Large intestine (tissue), 3 donors: ENCODE results near the gene NAA25. TPM values are rescaled to one million over a fixed set of nuclear protein-coding genes. Genes with fewer than 3 reads are reported as not detected.
"Not testable (repeated sequence)": the region's sequence is repeated elsewhere in the genome, so short reads cannot be mapped to it uniquely, and the experiment has no call there.

Source experiments
- DNase-seq, 2 donors: peaks; one replicate each; pipeline versions ENCODE4 v3.0.0 to v3.0.0-alpha.2; 2013
- H3K27ac ChIP-seq: one replicate; pipeline ENCODE4 v1.5.1; 2013; ENCODE audit warnings: low read length
- H3K27me3 ChIP-seq: 2 replicates; pipeline ENCODE4 v1.6.1; 2013; ENCODE audit warnings: low read length; ENCODE audit not compliant: control insufficient read depth, insufficient read depth
- H3K36me3 ChIP-seq: 2 replicates; pipeline ENCODE4 v1.6.1; 2013; ENCODE audit warnings: low read length; ENCODE audit not compliant: control insufficient read depth, insufficient read depth
- H3K4me1 ChIP-seq: one replicate; pipeline ENCODE4 v1.6.1; 2013; ENCODE audit warnings: low read length; ENCODE audit not compliant: control insufficient read depth, insufficient read depth
- H3K4me3 ChIP-seq: one replicate; pipeline ENCODE4 v1.5.1; 2013; ENCODE audit warnings: low read length
- H3K9me3 ChIP-seq: one replicate; pipeline ENCODE4 v1.6.1; 2013; ENCODE audit warnings: mild to moderate bottlenecking, low read depth, low read length, moderate library complexity; ENCODE audit not compliant: control insufficient read depth
- WGBS: methylation state at CpG from one replicate; pipeline ENCODE4 v1.1.5; 2013; ENCODE audit warnings: low lambda C conversion rate; ENCODE audit not compliant: insufficient coverage; 5-methylcytosine and 5-hydroxymethylcytosine counted together
- polyA plus RNA-seq: library from polyadenylated mRNA; unstranded; fragments of 120-200 nt; gene quantifications from one replicate; pipeline ENCODE4 v1.2.1, GENCODE V29; 2013

NAA25 gene
- polyA plus RNA-seq, 1 donor: 19.4 TPM

DNA sequence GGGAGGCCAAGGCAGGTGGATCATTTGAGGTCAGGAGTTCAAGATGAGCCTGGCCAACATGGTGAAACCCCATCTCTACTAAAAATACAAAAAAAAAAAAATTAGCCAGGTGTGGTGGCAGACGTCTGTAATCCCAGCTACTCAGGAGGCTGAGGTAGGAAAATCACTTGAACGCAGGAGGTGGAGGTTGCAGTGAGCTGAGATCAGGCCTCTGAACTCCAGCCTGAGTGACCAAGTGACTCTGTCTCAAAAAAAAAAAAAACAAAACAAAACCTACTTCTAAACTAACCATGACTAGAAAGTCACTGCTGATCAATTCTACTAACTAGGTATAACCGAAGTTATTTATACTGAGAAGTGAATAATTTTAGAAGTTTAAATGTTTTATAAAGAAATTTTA lies 99.0 kb downstream of the NAA25 start:
- not testable (repeated sequence) for H3K4me3 ChIP-seq, DNase-seq, H3K36me3 ChIP-seq, H3K9me3 ChIP-seq, H3K27me3 ChIP-seq, H3K27ac ChIP-seq, H3K4me1 ChIP-seq
- WGBS: 62% methylated on average over 2 of the region's 3 CpGs

DNA sequence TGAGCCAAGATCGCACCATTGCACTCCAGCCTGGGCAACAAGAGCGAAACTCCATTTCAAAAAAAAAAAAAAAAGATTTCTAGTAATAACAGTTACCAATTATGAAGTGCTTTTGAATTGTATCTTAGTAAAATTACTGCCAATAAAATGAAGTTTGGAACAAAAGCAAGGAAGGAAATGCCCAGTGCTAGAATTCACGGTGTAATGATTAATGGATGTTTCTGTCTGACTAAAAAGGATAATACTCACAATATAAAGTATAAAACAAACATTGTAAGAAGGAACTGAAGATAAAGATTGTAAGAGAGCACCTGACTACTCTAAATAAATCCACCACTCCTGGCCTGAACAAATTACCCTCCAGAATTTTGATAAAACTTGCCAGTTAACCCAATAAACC lies 99.7 kb downstream of the NAA25 start:
- DNase-seq: peak in 1 of 2 donors; percentile 20
- WGBS: 17% methylated on average over 1 of the region's 3 CpGs
- H3K4me3 ChIP-seq: no peak overlapping the region
- H3K36me3 ChIP-seq: no peaks in the 10 kb centered on the region
- no peak overlapping the region for H3K27ac ChIP-seq
- H3K27me3 ChIP-seq: no peaks in the 10 kb centered on the region
- H3K4me1 ChIP-seq: peaks cover 6% of the 10 kb centered on the region
- no peaks in the 10 kb centered on the region for H3K9me3 ChIP-seq

DNA sequence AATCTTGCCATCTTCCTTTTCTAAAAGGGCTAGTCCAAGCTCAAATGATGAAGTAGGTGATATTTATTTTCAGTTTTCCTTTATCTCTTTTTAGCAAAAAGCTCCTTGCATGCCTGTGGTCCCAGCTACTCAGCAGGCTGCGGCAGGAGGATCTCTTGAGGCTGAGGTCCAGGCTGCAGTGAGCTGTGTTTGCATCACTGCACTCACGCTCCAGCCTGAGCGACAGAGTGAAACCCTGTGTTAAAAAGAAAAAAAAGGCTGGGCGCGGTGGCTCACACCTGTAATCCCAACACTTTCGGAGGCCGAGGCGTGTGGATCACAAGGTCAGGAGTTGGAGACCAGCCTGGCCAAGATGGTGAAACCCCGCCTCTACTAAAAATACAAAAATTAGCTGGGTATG lies 100.6 kb downstream of the NAA25 start:
- no peak for DNase-seq
- Histone ChIP-seq H3K27ac (no peak overlapping the region), H3K27me3 (no peaks in the 10 kb centered on the region), H3K36me3 (no peaks in the 10 kb centered on the region), H3K4me3 (no peak overlapping the region), H3K4me1 (peaks cover 6% of the 10 kb centered on the region), H3K9me3 (no peaks in the 10 kb centered on the region)
- whole genome bisulfite sequencing: no CpG with 5 or more reads among the region's 9 CpGs

DNA sequence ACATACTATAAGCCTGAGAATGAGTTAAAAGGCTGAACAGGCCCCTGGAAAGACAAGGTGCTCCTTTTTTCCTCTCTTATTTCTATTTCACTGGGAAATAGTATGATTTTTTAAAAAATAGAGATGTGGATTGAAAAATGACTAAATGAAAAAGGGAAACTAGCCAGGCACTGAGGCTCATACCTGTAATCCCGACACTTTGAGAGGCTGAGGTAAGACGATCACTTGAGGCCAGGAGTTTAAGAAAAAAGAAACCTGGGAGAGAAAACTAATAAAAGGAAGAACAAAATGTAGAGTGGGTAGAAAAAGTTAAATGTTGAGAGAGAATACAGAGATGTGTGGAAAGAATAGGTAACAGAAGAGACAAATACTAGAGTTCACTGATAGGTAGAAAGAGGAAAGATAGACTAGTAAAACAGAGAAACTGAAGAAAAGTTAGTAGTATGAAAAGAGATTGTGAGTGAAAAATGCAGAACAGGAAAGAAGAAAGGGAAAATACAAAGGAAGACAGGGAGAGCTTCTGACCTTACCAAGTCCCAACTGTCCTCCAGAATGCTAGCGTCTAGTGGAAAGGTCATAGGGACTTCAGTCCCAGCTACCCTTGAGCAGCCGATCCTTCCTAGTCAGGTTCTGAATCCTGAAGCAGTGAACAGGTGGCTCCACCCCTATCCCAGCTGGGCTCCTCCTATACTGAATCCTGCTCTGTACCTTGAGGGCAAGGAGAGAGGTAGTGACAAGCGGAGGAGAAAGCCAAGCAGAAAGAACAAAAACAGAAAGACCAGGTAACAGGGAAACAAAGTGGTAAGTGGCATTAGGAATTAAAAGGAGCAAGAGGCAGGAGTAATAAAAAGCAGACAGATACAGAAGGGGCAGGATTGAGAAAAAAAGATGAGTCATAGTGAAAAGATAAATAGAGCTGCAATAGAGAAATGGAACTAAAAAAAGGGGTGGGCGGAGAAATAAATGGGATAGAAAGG lies 102.9 kb downstream of the NAA25 start:
- H3K4me3 ChIP-seq: no peak overlapping the region
- no peaks in the 10 kb centered on the region for H3K9me3 ChIP-seq
- DNase-seq: peak; percentile 35 to 83
- no peaks in the 10 kb centered on the region for H3K27me3 ChIP-seq
- H3K36me3 ChIP-seq: no peaks in the 10 kb centered on the region
- H3K4me1 ChIP-seq: no peaks in the 10 kb centered on the region
- H3K27ac ChIP-seq: peak overlapping the region; percentile 0
- 53% methylated on average over 5 of the region's 6 CpGs for WGBS

DNA sequence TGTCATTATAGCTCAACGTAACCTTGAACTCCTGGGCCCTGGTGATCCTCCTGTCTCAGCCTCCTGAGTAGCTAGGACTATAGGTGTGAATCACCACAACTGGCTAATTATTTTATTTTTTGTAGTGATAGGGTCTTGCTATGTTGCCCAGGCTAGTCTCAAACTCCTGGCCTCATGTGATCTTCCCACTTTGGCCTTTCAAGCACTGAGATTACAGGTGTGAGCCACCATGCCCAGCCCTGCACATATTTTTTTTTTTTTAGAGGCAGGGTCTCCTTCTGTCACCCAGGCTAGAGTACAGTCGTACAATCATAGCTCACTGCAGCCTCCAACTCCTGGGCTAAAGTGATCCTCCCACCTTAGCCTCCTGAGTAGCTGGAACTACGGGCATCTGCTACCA lies 104.5 kb downstream of the NAA25 start:
- H3K9me3 ChIP-seq: no peaks in the 10 kb centered on the region
- no peaks in the 10 kb centered on the region for H3K36me3 ChIP-seq
- no peak overlapping the region for H3K27ac ChIP-seq
- no peaks in the 10 kb centered on the region for H3K4me1 ChIP-seq
- no peaks in the 10 kb centered on the region for H3K27me3 ChIP-seq
- H3K4me3 ChIP-seq: no peak overlapping the region
- WGBS: no CpG with 5 or more reads among the region's 3 CpGs
- no peak for DNase-seq

DNA sequence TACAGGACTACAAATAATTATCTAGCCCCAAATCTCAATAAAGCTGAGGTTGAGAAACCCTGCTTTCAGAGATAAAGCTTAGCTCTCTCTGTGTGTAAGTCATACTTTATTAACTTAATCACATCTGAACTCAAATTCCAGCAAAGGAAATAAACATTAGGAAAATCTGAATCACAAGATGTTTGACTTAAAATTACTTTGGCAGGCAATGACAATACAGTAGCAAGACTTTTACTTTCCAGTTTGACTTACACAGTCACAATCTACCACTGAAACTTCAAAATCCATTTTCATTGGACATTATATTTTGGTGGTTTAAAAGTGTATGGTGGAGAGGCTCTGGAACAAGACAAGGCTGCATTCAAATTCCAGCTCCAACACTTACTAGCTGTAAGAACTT lies 107.0 kb downstream of the NAA25 start:
- Histone ChIP-seq H3K27me3 (no peaks in the 10 kb centered on the region), H3K4me3 (no peak overlapping the region), H3K4me1 (no peaks in the 10 kb centered on the region), H3K9me3 (no peaks in the 10 kb centered on the region), H3K27ac (peak overlapping the region; percentile 23), H3K36me3 (no peaks in the 10 kb centered on the region)
- DNase-seq: no peak

DNA sequence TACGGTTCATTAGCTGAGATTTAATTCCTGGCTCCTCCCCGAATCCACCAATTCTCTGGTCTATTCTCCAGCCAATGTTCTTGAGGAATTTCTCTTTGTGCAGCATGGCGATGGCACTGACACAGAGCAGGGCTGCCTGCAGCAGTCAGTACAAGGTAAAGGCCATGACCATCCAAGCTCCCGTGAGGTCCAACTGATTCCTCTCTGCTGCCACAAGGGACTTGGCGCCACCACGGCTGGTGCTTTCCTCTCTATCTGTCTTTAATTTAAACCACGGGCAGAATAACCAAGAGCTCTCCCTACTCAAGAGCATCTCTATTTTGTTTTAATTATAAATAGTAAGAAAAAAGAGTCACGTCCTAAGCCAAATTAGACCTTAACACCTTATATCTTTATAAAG lies 107.8 kb downstream of the NAA25 start:
- H3K4me3 ChIP-seq: no peak overlapping the region
- H3K4me1 ChIP-seq: no peaks in the 10 kb centered on the region
- no peaks in the 10 kb centered on the region for H3K36me3 ChIP-seq
- no peaks in the 10 kb centered on the region for H3K9me3 ChIP-seq
- no peak for DNase-seq
- no peak overlapping the region for H3K27ac ChIP-seq
- no peaks in the 10 kb centered on the region for H3K27me3 ChIP-seq
- WGBS: 100% methylated on average over 1 of the region's 8 CpGs

DNA sequence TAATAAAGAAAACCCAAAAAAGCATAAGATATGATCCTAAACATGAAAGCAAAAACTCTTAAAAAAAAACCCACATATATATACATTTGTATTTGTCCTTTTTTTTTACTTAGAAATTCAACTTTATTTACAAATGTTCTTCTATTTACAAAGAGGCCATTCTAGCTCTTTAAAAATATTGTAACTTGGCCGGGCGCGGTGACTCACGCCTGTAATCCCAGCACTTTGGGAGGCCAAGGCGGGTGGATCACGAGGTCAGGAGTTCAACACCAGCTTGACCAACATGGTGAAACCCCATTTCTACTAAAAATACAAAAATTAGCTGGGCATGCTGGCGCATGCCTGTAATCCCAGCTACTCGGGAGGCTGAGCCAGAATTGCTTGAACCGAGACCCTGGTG lies 109.5 kb downstream of the NAA25 start:
- H3K27ac ChIP-seq, H3K36me3 ChIP-seq, H3K4me3 ChIP-seq, H3K9me3 ChIP-seq, H3K4me1 ChIP-seq, DNase-seq, H3K27me3 ChIP-seq: not testable (repeated sequence)
- 100% methylated on average over 3 of the region's 9 CpGs for WGBS

DNA sequence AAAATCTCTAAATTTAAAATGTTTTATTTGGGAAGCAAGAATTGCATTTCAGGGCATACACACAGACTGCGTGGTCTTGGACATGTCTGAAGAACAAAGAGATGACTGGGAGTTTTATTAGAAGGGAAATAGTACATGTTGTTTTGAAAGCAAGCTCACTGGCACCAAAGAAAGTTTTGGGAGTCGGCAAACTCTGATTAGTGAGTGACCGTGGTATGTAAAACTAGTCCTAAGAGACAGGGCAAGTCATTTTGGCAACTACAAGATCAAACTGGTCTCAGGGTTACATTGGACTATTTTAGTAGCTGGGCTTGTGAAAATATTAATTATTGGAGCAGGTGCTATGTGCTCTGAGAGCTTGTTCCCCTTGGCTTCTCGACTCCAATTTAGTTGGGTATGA lies 110.6 kb downstream of the NAA25 start:
- no peak overlapping the region for H3K27ac ChIP-seq
- no peak overlapping the region for H3K4me3 ChIP-seq
- H3K27me3 ChIP-seq: no peaks in the 10 kb centered on the region
- no peaks in the 10 kb centered on the region for H3K9me3 ChIP-seq
- WGBS: 0% methylated on average over 1 of the region's 4 CpGs
- no peak for DNase-seq
- H3K36me3 ChIP-seq: no peaks in the 10 kb centered on the region
- peaks cover 6% of the 10 kb centered on the region for H3K4me1 ChIP-seq

DNA sequence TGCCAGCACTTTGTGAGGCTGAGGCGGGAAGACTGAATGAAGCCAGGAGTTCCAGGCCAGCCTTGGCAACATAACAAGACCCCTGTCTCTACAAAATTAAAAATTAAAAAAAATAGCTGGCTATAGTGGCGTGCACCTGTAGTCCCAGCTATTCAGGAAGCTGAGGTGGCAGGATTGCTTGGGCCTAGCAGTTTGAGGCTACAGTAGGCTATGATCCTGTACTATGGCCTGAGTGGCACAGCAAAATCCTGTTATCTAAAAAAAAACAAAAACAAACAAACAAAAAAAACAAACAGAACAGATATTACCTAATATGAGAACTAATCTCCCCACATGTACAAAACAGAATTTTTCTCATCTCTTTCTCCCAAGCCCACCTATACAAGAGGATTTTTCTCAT lies 111.3 kb downstream of the NAA25 start:
- DNase-seq: no peak
- H3K27me3 ChIP-seq: no peaks in the 10 kb centered on the region
- H3K27ac ChIP-seq: no peak overlapping the region
- no peaks in the 10 kb centered on the region for H3K36me3 ChIP-seq
- peaks cover 6% of the 10 kb centered on the region for H3K4me1 ChIP-seq
- WGBS: no CpG with 5 or more reads among the region's 2 CpGs
- no peak overlapping the region for H3K4me3 ChIP-seq
- H3K9me3 ChIP-seq: no peaks in the 10 kb centered on the region
